H54 (cell line): Measurements from ENCODE around the gene RPE.

Experiments used
- DNase-seq: peaks from one replicate; pipeline ENCODE4 v3.0.0; 2011; ENCODE audit warnings: low spot score, mixed read lengths; ENCODE audit not compliant: insufficient read length
- FAIRE-seq: peaks from 3 replicates; lab custom pipeline; 2011; peaks lifted over from hg19 to GRCh38; lab: Jason Lieb, UNC
- POLR2A ChIP-seq: IDR thresholded peaks from 2 replicates; pipeline ENCODE4 v1.6.1; 2011; ENCODE audit warnings: low read depth, mild to moderate bottlenecking, low read length

The RPE gene

GRCh38 chr2:210002158-210003157, at the start of gene RPE:
TSS of gene RPE (plus strand) at chr2:210002638. CDS start at chr2:210002662, 24 bp downstream.
- 0 out of 2 replicates have a peak, but pooled peaks have one; percentile 52 for TF ChIP-seq POLR2A
- DNase-seq (peak; percentile 77), FAIRE-seq (peak; percentile 91)

GRCh38 chr2:209956271-209956670, 46.2 kb upstream of the RPE start:
- DNase-seq (no peak), FAIRE-seq (no peak)
- no peak for TF ChIP-seq POLR2A

GRCh38 chr2:209958016-209958415, 44.4 kb upstream of the RPE start:
- FAIRE-seq (no peak), DNase-seq (no peak)
- no peak for TF ChIP-seq POLR2A

- DNase-seq (no peak), FAIRE-seq (no peak)
- no peak for TF ChIP-seq POLR2A
Measured at GRCh38 chr2:209960045-209960444, 42.4 kb upstream of the RPE start.

- DNase-seq (peak; percentile 36), FAIRE-seq (peak; percentile 90)
- no peak for TF ChIP-seq POLR2A
Measured at GRCh38 chr2:209960676-209961630, 41.5 kb upstream of the RPE start.

GRCh38 chr2:209965723-209966122, 36.7 kb upstream of the RPE start:
- FAIRE-seq (no peak), DNase-seq (no peak)
- TF ChIP-seq POLR2A = no peak

GRCh38 chr2:209969692-209970091, 32.7 kb upstream of the RPE start:
- DNase-seq (no peak), FAIRE-seq (no peak)
- TF ChIP-seq POLR2A = no peak

- DNase-seq (no peak), FAIRE-seq (no peak)
- TF ChIP-seq POLR2A = no peak
Measured at GRCh38 chr2:209970271-209970670, 32.2 kb upstream of the RPE start.

GRCh38 chr2:209970711-209971110, 31.7 kb upstream of the RPE start:
- FAIRE-seq (no peak), DNase-seq (no peak)
- no peak for TF ChIP-seq POLR2A

- no peak for TF ChIP-seq POLR2A
- DNase-seq (no peak), FAIRE-seq (no peak)
Measured at GRCh38 chr2:209973328-209973727, 29.1 kb upstream of the RPE start.

- FAIRE-seq = no peak
- TF ChIP-seq POLR2A = no peak
- no peak for DNase-seq
Measured at GRCh38 chr2:209974576-209974975, 27.9 kb upstream of the RPE start.

GRCh38 chr2:209976698-209977385, 25.6 kb upstream of the RPE start:
- TF ChIP-seq POLR2A = no peak
- FAIRE-seq = no peak
- no peak for DNase-seq
